NCI-H2081 (cell line): Measurements from ENCODE around the gene FAM163B.
A peak's percentile ranks its signal among the peaks of the same experiment; 100 is the strongest.

ENCODE experiments used
- DNase-seq, 2 experiments: peaks; one replicate each; lab custom pipeline; 2025; lab: John Stamatoyannopoulos, UW

The FAM163B gene

GRCh38 chr9:133609311-133610098 lies at the start of gene FAM163B:
TSS of gene FAM163B (minus strand) at chr9:133609389. CDS start at chr9:133580223, 29,166 bp downstream.
- peak in 1 of 2 experiments; percentile 7 for DNase-seq

- DNase-seq: peak; percentile 26 to 69
Measured at GRCh38 chr9:133657120-133657661, 48.0 kb upstream of the FAM163B start.

GRCh38 chr9:133656211-133657119 lies 47.3 kb upstream of the FAM163B start:
- no peak for DNase-seq

- DNase-seq: no peak
Measured at GRCh38 chr9:133655701-133656100, 46.5 kb upstream of the FAM163B start.

- DNase-seq: peak in 1 of 2 experiments; percentile 13
Measured at GRCh38 chr9:133654736-133655657, 45.8 kb upstream of the FAM163B start.

GRCh38 chr9:133653638-133654037 lies 44.4 kb upstream of the FAM163B start:
- peak in 1 of 2 experiments; percentile 15 for DNase-seq

GRCh38 chr9:133650026-133650425 lies 40.8 kb upstream of the FAM163B start:
- no peak for DNase-seq

GRCh38 chr9:133649194-133649593 lies 40.0 kb upstream of the FAM163B start:
- DNase-seq: no peak

- DNase-seq: no peak
Measured at GRCh38 chr9:133647765-133648469, 38.7 kb upstream of the FAM163B start.

GRCh38 chr9:133647148-133647547 lies 38.0 kb upstream of the FAM163B start:
- DNase-seq: no peak

GRCh38 chr9:133645021-133645765 lies 36.0 kb upstream of the FAM163B start:
- no peak for DNase-seq

- DNase-seq: no peak
Measured at GRCh38 chr9:133643978-133644760, 35.0 kb upstream of the FAM163B start.

- DNase-seq: no peak
Measured at GRCh38 chr9:133643362-133643755, 34.2 kb upstream of the FAM163B start.

- DNase-seq: no peak
Measured at GRCh38 chr9:133642708-133643361, 33.6 kb upstream of the FAM163B start.

GRCh38 chr9:133641861-133642595 lies 32.8 kb upstream of the FAM163B start:
- DNase-seq: no peak

GRCh38 chr9:133641396-133641655 lies 32.1 kb upstream of the FAM163B start:
- DNase-seq: no peak

GRCh38 chr9:133640580-133641395 lies 31.6 kb upstream of the FAM163B start:
- no peak for DNase-seq
